Spleen (tissue), 11 donors: ENCODE measurements around the gene CUL1. TPM values are rescaled to one million over a fixed set of nuclear protein-coding genes. Genes with fewer than 3 reads are reported as not detected.

Experiments
- DNase-seq: peaks from one replicate; pipeline ENCODE4 v3.0.0-alpha.2; 2020
- H3K27ac ChIP-seq, 8 donors: fragments of 200-600 bp; sonication (generic) in 7 of 8; 1 replicate in 4 of 8; 2 replicates in 4 of 8; pipeline versions ENCODE4 v1.5.0 to v1.8.0; 2016 to 2021; ENCODE audit warnings: inconsistent platforms in 4 of 8, mild to moderate bottlenecking in 4 of 8, moderate library complexity in 1 of 8
- H3K27me3 ChIP-seq, 7 donors: fragments of 200-600 bp; sonication (generic) in 6 of 7; replicated peaks in 1 of 7; 1 replicate in 4 of 7; 2 replicates in 3 of 7; pipeline versions ENCODE4 v1.5.0 to v1.8.0; 2016 to 2021; ENCODE audit warnings: inconsistent platforms in 3 of 7, mild to moderate bottlenecking in 1 of 7
- H3K36me3 ChIP-seq, 6 donors: fragments of 200-600 bp; sonication (generic) in 5 of 6; 1 replicate in 4 of 6; 2 replicates in 2 of 6; pipeline versions ENCODE4 v1.5.0 to v1.8.0; 2016 to 2021; ENCODE audit warnings: inconsistent platforms in 2 of 6
- H3K4me1 ChIP-seq, 6 donors: fragments of 200-600 bp; sonication (generic) in 5 of 6; 1 replicate in 3 of 6; 2 replicates in 3 of 6; pipeline versions ENCODE4 v1.5.0 to v1.8.0; 2016 to 2021; ENCODE audit warnings: inconsistent platforms in 3 of 6
- H3K4me3 ChIP-seq, 8 donors: fragments of 200-600 bp; sonication (generic) in 7 of 8; 1 replicate in 4 of 8; 2 replicates in 4 of 8; pipeline versions ENCODE4 v1.5.0 to v1.8.0; 2016 to 2021; ENCODE audit warnings: inconsistent platforms in 4 of 8, mild to moderate bottlenecking in 4 of 8, moderate library complexity in 2 of 8
- H3K9me3 ChIP-seq, 8 donors: fragments of 200-600 bp; sonication (generic) in 7 of 8; 1 replicate in 4 of 8; 2 replicates in 4 of 8; pipeline versions ENCODE4 v1.5.0 to v1.8.0; 2016 to 2021; ENCODE audit warnings: inconsistent platforms in 4 of 8
- CTCF ChIP-seq, 11 experiments: fragments of 200-600 bp in 7 of 11; fragments of 450-650 bp in 4 of 11; sonication (generic) in 4 of 11; IDR thresholded peaks in 8 of 11; conservative IDR thresholded peaks in 3 of 11; 1 replicate in 7 of 11; 2 replicates in 4 of 11; pipeline versions ENCODE4 v1.4.0 to v1.8.0; 2016 to 2021; ENCODE audit warnings: antibody characterized with exemption in 11 of 11, inconsistent platforms in 4 of 11, mild to moderate bottlenecking in 1 of 11
- POLR2A ChIP-seq, 3 donors: fragments of 450-650 bp; IDR thresholded peaks; one replicate each; pipeline ENCODE4 v1.5.1; 2017; ENCODE audit warnings: antibody characterized with exemption in 3 of 3, mild to moderate bottlenecking in 1 of 3
- POLR2AphosphoS5 ChIP-seq, 3 donors: sonication (generic); formaldehyde crosslinking; IDR thresholded peaks; one replicate each; pipeline ENCODE4 v1.5.1; 2017; ENCODE audit warnings: antibody characterized with exemption in 3 of 3
- WGBS, 5 donors: extraction: QIAGEN DNeasy Blood & Tissue Kit in 3 of 5; methylation state at CpG; one replicate each; pipeline versions ENCODE4 v1.1.5 to v1.1.7; 2013 to 2018; 5-methylcytosine and 5-hydroxymethylcytosine counted together
- intact Hi-C: fragments of 100-400 bp; cut with DNase I; formaldehyde crosslinking; loops from one replicate; pipeline ENCODE4 v1.15.0; 2023; ENCODE audit warnings: low total_unique reads
- polyA plus RNA-seq, 3 donors: library from polyadenylated mRNA; stranded (reverse); fragments of 200-250 nt; gene quantifications; one replicate each; pipeline ENCODE4 v1.2.1, GENCODE V29; 2013
- total RNA-seq, 7 donors: library from RNA; depleted of rRNA in 3 of 7; stranded (reverse); fragments of >200 nt in 3 of 7; fragmentation: NEBNext Ultra II Directional in 4 of 7; extraction: Animal tissue kit (Norgen Biotek cat#: 25700) in 4 of 7; gene quantifications; one replicate each; pipeline versions ENCODE4 v1.1.0 to v1.2.1, GENCODE V29; 2016 to 2021
- donor health status: healthy with polysubstance abuse.
- donor health status: DM: no; HTN: no; CAD: no; lungs with moderate emphysema.
- donor health status: DM: no; HTN: no; CAD: no.
- donor health status: Bipolar disorder and iron deficiency.
- donor health status: healthy.
- donor health status: DM: no; HTN: no; CAD: no.
- donor health status: DM: yes; HTN: yes; CAD: no.

Gene CUL1
- total and polyA plus RNA-seq, 10 donors, result 19.8 to 54.6 (median 42.7) TPM

GRCh38 chr7:148674689-148675088 lies 24.0 kb upstream of the CUL1 start:
- H3K9me3 ChIP-seq, result peaks cover 0 to 17% (median 9%) of the 10 kb centered on the region in 8 donors
- H3K36me3 ChIP-seq, result no peaks in the 10 kb centered on the region
- no peak overlapping the region for H3K4me3 ChIP-seq
- no peak for DNase-seq
- intact Hi-C loops, result no loop called here
- no peak for TF ChIP-seq POLR2AphosphoS5 (IDR thresholded peaks at IDR 0.05)
- TF ChIP-seq CTCF (IDR thresholded peaks at IDR 0.05 in 8 of 11, conservative IDR thresholded peaks at IDR 0.05 in 3 of 11), result no peak
- no peak for TF ChIP-seq POLR2A (IDR thresholded peaks at IDR 0.05)
- H3K27ac ChIP-seq, result no peak overlapping the region
- no peaks in the 10 kb centered on the region for H3K27me3 ChIP-seq
- no peaks in the 10 kb centered on the region for H3K4me1 ChIP-seq
- 88 to 98% (median 94%) methylated on average over 4 to 5 of the region's 5 CpGs for WGBS, 5 donors

DNA sequence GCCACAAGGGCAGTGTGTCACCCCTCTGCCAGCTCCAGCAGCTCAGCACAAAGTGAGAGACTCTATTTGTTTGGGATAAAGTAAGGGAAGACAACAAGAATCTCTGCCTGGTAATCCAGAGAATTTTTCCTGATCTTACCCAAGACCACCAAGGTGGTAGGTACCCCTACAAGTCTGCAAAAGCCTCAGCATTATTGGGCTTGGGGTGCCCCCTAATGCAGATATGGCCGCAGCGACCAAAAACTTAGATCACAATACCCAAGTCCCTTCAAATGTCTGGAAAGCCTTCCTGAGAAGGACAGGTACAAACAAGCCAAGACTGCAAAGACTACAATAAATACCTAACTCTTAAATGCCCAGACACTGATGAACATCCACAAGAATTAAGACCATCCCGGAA lies 22.4 kb upstream of the CUL1 start:
- no peak for TF ChIP-seq POLR2AphosphoS5 (IDR thresholded peaks at IDR 0.05)
- TF ChIP-seq CTCF (IDR thresholded peaks at IDR 0.05 in 8 of 11, conservative IDR thresholded peaks at IDR 0.05 in 3 of 11), result no peak
- no peak for TF ChIP-seq POLR2A (IDR thresholded peaks at IDR 0.05)
- no peak for DNase-seq
- H3K36me3 ChIP-seq, result no peaks in the 10 kb centered on the region
- no peak overlapping the region for H3K4me3 ChIP-seq
- no peak overlapping the region for H3K27ac ChIP-seq
- no peaks in the 10 kb centered on the region for H3K27me3 ChIP-seq
- H3K9me3 ChIP-seq, result peaks cover 0 to 17% (median 10%) of the 10 kb centered on the region in 8 donors
- H3K4me1 ChIP-seq, result no peaks in the 10 kb centered on the region
- 92 to 100% (median 97%) methylated on average over 3 of the region's 3 CpGs for WGBS, 5 donors
- intact Hi-C loops, result no loop called here

- no peak overlapping the region for H3K27ac ChIP-seq
- WGBS, 5 donors, result 90 to 96% (median 94%) methylated on average over 4 of the region's 4 CpGs
- intact Hi-C loops, result no loop called here
- DNase-seq, result no peak
- no peaks in the 10 kb centered on the region for H3K27me3 ChIP-seq
- H3K4me3 ChIP-seq, result no peak overlapping the region
- peaks cover 0 to 10% (median 6%) of the 10 kb centered on the region in 8 donors for H3K9me3 ChIP-seq
- TF ChIP-seq CTCF (IDR thresholded peaks at IDR 0.05 in 8 of 11, conservative IDR thresholded peaks at IDR 0.05 in 3 of 11), result no peak
- no peak for TF ChIP-seq POLR2AphosphoS5 (IDR thresholded peaks at IDR 0.05)
- TF ChIP-seq POLR2A (IDR thresholded peaks at IDR 0.05), result no peak
- H3K36me3 ChIP-seq, result no peaks in the 10 kb centered on the region
- H3K4me1 ChIP-seq, result no peaks in the 10 kb centered on the region
Measured at GRCh38 chr7:148681821-148682220, 16.9 kb upstream of the CUL1 start.

- no peak for TF ChIP-seq POLR2A (IDR thresholded peaks at IDR 0.05)
- no peak for TF ChIP-seq CTCF (IDR thresholded peaks at IDR 0.05 in 8 of 11, conservative IDR thresholded peaks at IDR 0.05 in 3 of 11)
- no peak for TF ChIP-seq POLR2AphosphoS5 (IDR thresholded peaks at IDR 0.05)
- H3K36me3 ChIP-seq, result no peaks in the 10 kb centered on the region
- H3K4me3 ChIP-seq, result no peak overlapping the region
- H3K4me1 ChIP-seq, result no peaks in the 10 kb centered on the region
- intact Hi-C loops, result no loop called here
- no peak overlapping the region for H3K27ac ChIP-seq
- H3K27me3 ChIP-seq, result no peaks in the 10 kb centered on the region
- H3K9me3 ChIP-seq, result peaks cover 0 to 10% (median 6%) of the 10 kb centered on the region in 8 donors
- no peak for DNase-seq
- WGBS, 5 donors, result 84 to 90% (median 87%) methylated on average over 13 of the region's 13 CpGs
Measured at GRCh38 chr7:148684289-148684830, 14.3 kb upstream of the CUL1 start.
